Breast epithelium (tissue), 3 donors: ENCODE data around the gene CORO2B.

ENCODE experiments used
- CTCF ChIP-seq, 3 donors: fragments of 450-650 bp; IDR thresholded peaks; one replicate each; pipeline ENCODE4 v1.5.1; 2016 to 2017; ENCODE audit warnings: antibody characterized with exemption in 3 of 3, mild to moderate bottlenecking in 3 of 3, moderate library complexity in 3 of 3
- POLR2A ChIP-seq: fragments of 450-650 bp; IDR thresholded peaks from one replicate; pipeline ENCODE4 v1.6.1; 2016; ENCODE audit warnings: antibody characterized with exemption, mild to moderate bottlenecking, moderate library complexity
- POLR2AphosphoS5 ChIP-seq, 3 donors: sonication (generic); formaldehyde crosslinking; IDR thresholded peaks; one replicate each; pipeline ENCODE4 v1.6.1; 2017; ENCODE audit warnings: antibody characterized with exemption in 3 of 3

GRCh38 chr15:68713874-68714273 lies 135.1 kb downstream of the CORO2B start:
- TF ChIP-seq CTCF (IDR thresholded peaks at IDR 0.05) = no peak
- TF ChIP-seq POLR2A = no peak
- TF ChIP-seq POLR2AphosphoS5 (IDR thresholded peaks at IDR 0.05) = no peak
